Measurements from ENCODE around the gene CAMTA1. TPM values are rescaled to one million over a fixed set of nuclear protein-coding genes. Genes with fewer than 3 reads are reported as not detected.

The CAMTA1 gene
- total and polyA plus RNA-seq, 2 experiments from 2014 or later, result 213 to 341 TPM

DNA sequence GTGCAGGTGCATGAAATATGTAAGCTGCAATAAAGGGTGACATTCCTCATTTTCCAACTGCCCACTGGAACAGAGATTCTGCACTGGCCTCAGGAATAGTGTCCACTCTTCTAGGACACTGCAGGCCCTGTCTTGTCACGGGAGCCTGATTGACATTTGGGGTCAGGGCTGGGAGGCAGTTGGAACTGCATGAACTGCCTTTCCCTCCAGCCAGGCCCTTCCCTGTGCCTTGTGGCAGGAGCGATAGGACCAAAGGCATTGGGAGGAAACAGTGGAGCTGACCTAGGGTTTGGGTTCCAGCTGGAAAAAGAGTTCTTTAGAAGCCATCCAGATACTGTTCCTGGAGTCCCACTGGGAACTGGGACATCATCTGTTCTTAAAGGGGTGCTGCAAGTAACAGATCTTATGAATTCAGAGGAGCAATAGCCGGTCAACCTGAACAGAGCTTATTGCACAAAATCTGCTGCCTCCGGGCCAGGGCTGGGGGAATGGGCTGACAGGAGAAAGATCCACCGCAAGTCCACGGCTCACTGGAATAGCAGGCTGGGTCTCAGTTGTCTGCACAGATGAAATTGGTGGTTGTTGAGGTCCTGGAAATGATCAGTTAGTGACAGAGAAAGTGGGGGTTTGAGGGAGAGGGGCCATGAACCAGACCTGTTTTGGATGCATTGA lies 451.7 kb downstream of the CAMTA1 start:
- no peak overlapping the region for H3K27ac ChIP-seq
- H3K4me1 ChIP-seq (ENCODE audit: low read depth), result no peaks in the 10 kb centered on the region
- H3K36me3 ChIP-seq, result no peaks in the 10 kb centered on the region
- no peak overlapping the region for H3K4me3 ChIP-seq
- H3K27me3 ChIP-seq, result no peaks in the 10 kb centered on the region
- H3K9me3 ChIP-seq (ENCODE audit: low read depth), result no peaks in the 10 kb centered on the region
- DNase-seq (ENCODE audit: low read depth in 1 of 2, low spot score in 1 of 2), result no peak
- TF ChIP-seq, protein P1, sequence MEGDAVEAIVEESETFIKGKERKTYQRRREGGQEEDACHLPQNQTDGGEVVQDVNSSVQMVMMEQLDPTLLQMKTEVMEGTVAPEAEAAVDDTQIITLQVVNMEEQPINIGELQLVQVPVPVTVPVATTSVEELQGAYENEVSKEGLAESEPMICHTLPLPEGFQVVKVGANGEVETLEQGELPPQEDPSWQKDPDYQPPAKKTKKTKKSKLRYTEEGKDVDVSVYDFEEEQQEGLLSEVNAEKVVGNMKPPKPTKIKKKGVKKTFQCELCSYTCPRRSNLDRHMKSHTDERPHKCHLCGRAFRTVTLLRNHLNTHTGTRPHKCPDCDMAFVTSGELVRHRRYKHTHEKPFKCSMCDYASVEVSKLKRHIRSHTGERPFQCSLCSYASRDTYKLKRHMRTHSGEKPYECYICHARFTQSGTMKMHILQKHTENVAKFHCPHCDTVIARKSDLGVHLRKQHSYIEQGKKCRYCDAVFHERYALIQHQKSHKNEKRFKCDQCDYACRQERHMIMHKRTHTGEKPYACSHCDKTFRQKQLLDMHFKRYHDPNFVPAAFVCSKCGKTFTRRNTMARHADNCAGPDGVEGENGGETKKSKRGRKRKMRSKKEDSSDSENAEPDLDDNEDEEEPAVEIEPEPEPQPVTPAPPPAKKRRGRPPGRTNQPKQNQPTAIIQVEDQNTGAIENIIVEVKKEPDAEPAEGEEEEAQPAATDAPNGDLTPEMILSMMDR (IDR thresholded peaks at IDR 0.05; ENCODE audit: low read depth, low read length), result no peak

DNA sequence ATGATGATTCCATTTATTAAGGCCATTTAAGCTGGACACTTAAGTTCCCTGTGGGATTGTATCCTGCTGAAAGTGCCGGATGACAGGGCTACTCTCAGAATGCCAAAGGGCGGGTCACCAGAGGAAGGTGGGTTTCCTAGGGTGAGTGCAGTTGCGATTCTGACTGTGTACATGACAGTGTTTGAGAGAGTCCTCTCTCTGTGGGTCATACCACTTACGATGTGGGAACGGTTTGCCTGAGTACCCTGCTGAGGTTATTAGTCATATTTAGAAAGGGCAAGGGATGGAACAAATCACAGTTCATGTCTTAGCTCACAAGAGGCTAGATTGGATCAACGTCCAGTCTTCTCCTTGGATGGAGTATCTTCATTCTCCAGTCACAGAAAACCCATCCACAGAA lies 461.9 kb downstream of the CAMTA1 start:
- no peak for DNase-seq (ENCODE audit: low read depth in 1 of 2, low spot score in 1 of 2)
- Histone ChIP-seq H3K36me3 (no peaks in the 10 kb centered on the region), H3K27me3 (no peaks in the 10 kb centered on the region), H3K9me3 (ENCODE audit: low read depth) (no peaks in the 10 kb centered on the region), H3K4me1 (ENCODE audit: low read depth) (no peaks in the 10 kb centered on the region), H3K27ac (no peak overlapping the region), H3K4me3 (no peak overlapping the region)
- TF ChIP-seq, protein P1 (IDR thresholded peaks at IDR 0.05; ENCODE audit: low read depth, low read length), result no peak

DNA sequence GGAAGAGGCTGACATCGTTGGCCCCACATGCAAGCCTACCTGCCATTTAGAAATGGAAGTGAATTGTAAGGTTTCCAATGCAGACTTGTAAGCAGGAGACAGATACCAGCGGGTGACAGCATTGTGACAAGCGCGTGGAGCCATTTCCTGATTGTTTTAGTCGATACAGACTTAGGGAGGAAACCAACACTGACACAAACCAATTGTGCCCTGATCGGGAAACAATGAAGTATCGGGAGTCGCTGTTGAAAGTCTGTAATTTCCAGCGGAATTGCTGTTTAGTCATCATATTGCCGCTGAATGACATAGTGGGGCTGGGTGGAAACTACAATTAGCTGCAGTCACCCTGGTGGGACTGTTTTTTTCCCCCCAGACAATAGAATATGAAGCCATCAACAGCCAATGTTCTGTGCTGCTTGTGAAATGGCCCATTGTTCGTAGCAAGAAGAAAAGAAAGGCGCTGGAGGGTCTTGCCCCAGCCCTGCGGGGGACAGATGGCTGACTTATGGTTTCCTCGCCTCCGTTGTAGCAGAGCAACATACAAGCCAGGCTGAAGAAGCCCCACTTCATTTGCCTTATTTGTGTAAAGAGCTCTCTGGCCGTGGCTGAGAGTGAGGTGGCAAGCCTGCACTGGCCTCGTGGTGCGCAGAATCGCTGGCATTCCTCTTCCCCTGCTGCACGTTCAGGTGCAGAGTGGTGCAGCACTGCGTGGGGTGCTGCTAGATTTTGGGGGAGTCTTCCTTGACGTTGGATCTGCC lies 462.7 kb downstream of the CAMTA1 start:
- Histone ChIP-seq H3K4me3 (no peak overlapping the region), H3K27ac (no peak overlapping the region), H3K9me3 (ENCODE audit: low read depth) (no peaks in the 10 kb centered on the region), H3K4me1 (ENCODE audit: low read depth) (no peaks in the 10 kb centered on the region), H3K27me3 (no peaks in the 10 kb centered on the region), H3K36me3 (no peaks in the 10 kb centered on the region)
- DNase-seq (ENCODE audit: low read depth in 1 of 2, low spot score in 1 of 2), result no peak
- TF ChIP-seq, protein P1 (IDR thresholded peaks at IDR 0.05; ENCODE audit: low read depth, low read length), result no peak

DNA sequence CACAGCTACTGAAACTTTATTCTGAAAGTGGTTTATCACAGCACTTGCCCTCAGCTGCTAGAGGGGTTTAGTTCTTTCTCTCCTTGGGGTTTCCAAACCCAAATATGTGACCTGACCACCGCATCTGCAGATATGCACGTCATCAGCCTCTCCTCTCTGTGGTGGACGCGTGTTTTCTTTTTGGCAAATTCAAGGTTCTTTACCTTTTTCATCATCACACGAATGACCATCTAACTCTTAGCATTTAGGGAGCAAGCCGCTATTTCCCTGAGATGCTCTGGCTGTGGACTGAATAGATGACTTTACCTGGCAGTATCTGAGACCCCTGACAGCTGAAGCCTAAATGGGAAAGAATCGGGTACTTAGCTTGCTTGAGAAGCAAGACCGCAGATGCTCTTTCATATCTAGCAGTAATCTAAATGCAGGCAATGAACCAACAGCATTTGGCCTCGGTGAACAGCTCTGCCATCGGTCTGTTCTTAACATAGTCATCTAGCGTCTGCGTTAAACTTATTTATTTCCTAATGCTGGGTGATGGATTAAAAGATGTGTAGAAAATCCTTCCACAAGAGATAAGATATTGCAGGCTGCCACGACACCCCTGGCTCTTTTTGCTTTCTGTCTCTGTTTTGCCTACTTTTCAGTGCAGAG lies 463.4 kb downstream of the CAMTA1 start:
- H3K4me3 ChIP-seq, result no peak overlapping the region
- H3K9me3 ChIP-seq (ENCODE audit: low read depth), result no peaks in the 10 kb centered on the region
- TF ChIP-seq, protein P1 (IDR thresholded peaks at IDR 0.05; ENCODE audit: low read depth, low read length), result no peak
- H3K27me3 ChIP-seq, result no peaks in the 10 kb centered on the region
- H3K27ac ChIP-seq, result no peak overlapping the region
- no peak for DNase-seq (ENCODE audit: low read depth in 1 of 2, low spot score in 1 of 2)
- no peaks in the 10 kb centered on the region for H3K36me3 ChIP-seq
- no peaks in the 10 kb centered on the region for H3K4me1 ChIP-seq (ENCODE audit: low read depth)

DNA sequence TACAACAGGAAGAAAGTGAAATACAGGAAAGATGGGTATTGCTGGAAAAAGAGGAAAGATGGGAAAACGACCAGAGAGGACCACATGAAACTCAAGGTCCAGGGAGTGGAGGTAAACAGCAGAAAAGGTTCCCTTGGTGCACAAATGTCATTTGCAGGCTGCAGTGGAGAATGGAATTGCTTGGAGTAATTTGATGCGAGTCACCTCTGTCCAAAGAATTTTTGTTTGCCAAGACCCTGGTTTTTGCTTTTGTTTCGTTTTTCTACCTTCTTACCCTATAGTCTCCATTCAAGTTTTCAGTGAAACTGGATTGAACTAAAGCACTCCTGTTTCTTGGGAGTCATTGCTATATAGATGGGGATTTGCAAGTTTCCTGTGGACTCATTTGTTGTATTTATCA lies 464.3 kb downstream of the CAMTA1 start:
- TF ChIP-seq, protein P1 (IDR thresholded peaks at IDR 0.05; ENCODE audit: low read depth, low read length), result no peak
- H3K9me3 ChIP-seq (ENCODE audit: low read depth), result no peaks in the 10 kb centered on the region
- no peak for DNase-seq (ENCODE audit: low read depth in 1 of 2, low spot score in 1 of 2)
- H3K27me3 ChIP-seq, result no peaks in the 10 kb centered on the region
- H3K4me3 ChIP-seq, result no peak overlapping the region
- no peak overlapping the region for H3K27ac ChIP-seq
- no peaks in the 10 kb centered on the region for H3K4me1 ChIP-seq (ENCODE audit: low read depth)
- no peaks in the 10 kb centered on the region for H3K36me3 ChIP-seq

Measured in cardiac muscle cell (in vitro differentiated cells and primary cell).